Activated T-cell treated with anti-CD3 and anti-CD28 coated beads for 24 hours (primary cell): ENCODE data around the gene PKP4.

ENCODE experiments used
- DNase-seq: peaks from one replicate; pipeline ENCODE4 v3.0.0-alpha.2; 2020; ENCODE audit warnings: low read depth

The PKP4 gene

GRCh38 chr2:158598862-158599517 lies 142.2 kb downstream of the PKP4 start:
- no peak for DNase-seq

- DNase-seq: no peak
Measured at GRCh38 chr2:158599609-158600008, 142.9 kb downstream of the PKP4 start.

DNA sequence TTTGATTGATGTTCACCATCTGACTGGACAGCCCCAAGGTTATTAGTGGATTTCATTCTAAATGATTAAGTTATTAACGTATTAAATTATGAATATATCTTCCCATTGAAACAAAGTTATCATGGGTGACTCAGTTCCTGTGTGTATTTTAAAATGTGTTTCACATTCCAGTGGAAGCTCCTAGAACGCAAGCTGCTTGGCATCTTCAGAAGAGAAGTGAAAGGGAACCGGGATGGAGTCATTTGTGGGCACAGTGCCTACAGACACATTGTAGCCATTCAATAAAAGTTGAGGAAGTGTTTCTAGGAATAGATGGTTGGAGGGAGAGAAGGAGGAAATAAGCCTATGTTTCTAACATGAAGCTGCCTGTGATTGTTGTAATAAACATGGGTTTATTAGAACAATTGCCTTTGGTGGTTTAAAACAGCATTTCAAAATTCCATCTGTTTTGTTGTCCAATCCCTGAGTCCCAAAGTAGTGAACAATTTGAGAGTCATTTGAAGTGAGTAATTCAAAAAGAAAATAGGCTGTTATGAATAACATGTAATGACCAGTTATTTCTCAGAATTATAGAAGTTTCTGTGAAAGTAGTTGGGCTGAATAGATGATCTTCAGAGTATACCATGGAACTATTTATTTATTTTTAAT lies 143.5 kb downstream of the PKP4 start:
- no peak for DNase-seq

GRCh38 chr2:158602027-158602426 lies 145.3 kb downstream of the PKP4 start:
- DNase-seq: no peak

DNA sequence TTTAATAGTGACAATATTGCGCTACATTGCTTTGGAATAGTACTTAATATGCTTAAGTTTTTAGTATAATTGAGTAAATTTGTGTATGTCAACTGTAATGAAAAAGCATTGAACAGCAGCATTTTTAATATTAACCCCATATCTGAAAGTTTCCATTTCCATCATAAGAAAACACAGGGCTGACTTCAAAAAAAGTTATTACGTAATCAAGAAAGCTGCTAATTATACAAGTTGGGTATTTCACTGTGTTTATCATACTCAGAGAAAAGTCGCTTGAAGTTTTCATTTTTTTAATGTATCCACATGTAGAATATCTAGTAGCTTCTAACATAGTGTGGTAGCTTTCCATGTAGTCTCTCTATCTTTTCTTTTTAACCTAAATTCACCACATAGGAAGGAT lies 146.5 kb downstream of the PKP4 start:
- DNase-seq: no peak

GRCh38 chr2:158603986-158604385 lies 147.2 kb downstream of the PKP4 start:
- DNase-seq: no peak

- DNase-seq: no peak
Measured at GRCh38 chr2:158610059-158610458, 153.3 kb downstream of the PKP4 start.

GRCh38 chr2:158616480-158617000 lies 159.8 kb downstream of the PKP4 start:
- DNase-seq: no peak

GRCh38 chr2:158618891-158619490 lies 162.2 kb downstream of the PKP4 start:
- DNase-seq: no peak

DNA sequence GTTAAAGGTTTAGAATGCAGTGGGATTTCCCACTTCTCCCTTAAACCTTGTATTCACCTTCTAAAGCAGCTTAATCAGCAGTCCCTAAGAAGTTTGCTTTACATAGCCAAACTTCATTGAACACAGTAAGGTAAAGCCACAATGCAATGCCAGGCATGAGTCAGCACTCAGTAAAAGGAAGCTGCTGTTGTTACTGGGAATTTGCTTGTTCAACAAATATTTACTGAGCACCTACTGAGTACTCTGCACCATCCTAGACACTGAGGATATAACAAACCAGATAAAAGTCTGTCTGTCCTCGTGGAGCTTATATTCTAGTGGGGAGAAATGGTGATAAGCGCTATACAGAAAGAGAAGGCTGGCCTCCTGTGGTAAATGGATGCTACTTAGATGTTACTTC lies 162.7 kb downstream of the PKP4 start:
- DNase-seq: no peak

DNA sequence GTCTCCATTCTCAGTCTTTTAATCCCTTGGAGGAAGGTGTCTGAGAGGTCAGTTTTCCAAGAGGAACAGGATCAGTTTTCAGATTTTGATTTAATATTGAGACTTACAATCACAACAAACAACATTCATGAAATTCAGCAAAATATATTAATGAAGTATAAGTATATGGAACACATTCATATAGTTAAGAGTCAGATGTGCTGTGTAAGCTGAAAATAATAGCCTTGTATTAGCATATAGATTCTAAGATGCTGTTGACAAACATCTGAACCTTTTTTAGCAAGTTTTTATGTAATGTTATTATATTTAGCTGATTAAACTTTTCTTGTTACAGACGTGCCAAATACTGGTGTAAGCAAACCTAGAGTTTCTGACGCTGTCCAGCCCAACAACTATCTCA lies 163.9 kb downstream of the PKP4 start:
- no peak for DNase-seq

- DNase-seq: no peak
Measured at GRCh38 chr2:158624071-158624667, 167.4 kb downstream of the PKP4 start.

GRCh38 chr2:158624961-158625360 lies 168.2 kb downstream of the PKP4 start:
- DNase-seq: no peak

GRCh38 chr2:158629116-158629515 lies 172.4 kb downstream of the PKP4 start:
- DNase-seq: no peak

GRCh38 chr2:158633261-158633660 lies 176.5 kb downstream of the PKP4 start:
- DNase-seq: no peak

GRCh38 chr2:158634627-158635026 lies 177.9 kb downstream of the PKP4 start:
- DNase-seq: no peak

- no peak for DNase-seq
Measured at GRCh38 chr2:158635961-158636601, 179.3 kb downstream of the PKP4 start.

DNA sequence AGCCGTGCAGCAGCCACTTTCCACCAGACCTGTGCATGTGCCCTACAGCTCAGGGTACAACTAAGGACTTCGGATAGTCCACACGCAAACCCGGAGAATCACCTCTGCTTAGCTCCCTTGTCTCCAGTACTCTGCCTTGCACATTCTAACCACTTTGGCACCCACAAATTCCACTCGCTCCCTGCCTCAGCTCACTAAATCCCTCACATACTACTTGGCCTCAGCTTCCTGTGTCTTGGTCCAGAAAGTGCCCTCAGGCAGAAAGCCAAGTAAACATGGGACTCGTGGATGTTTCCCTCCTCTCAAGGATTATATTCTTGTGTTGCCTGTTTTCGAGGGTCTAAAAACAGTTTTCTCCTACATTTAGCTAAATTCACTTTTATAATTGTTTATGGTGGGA lies 180.6 kb downstream of the PKP4 start:
- no peak for DNase-seq

DNA sequence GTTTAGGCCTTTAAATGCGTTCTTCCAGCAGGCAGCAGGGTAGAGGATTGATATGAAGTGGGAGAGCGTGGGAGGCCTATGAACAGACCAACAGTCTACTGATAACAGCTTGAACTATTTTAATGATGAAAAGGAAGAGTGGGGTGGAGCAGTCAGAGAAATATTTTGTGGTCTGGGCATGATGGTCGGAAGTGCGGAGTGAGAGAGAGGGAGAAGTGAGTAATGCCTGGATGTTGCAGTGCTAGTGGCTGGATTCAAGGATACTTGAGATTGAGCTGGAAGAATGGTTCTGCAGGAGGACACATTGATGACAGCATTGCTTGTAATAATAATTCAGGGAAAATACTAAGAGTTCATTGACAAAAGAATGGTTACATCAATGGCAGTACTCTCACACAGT lies 187.4 kb downstream of the PKP4 start:
- no peak for DNase-seq

DNA sequence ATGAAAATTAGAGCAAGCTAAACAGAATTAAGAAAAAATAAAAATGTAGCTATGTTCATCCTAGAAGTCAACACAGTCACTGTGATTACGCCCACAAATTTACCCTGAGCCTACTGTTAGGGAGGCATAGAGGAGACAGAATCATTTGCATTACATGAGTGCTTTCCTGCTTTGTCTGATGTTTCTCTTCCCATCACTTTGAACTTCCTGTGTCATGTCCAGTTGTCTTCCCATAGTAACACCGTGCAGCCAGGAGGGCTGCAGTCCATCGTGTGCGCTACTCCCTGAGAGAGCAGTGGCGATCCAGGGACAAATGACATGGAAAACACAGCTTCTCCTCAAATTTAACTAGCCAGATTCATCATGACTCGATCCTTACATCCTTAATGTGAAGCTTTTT lies 188.5 kb downstream of the PKP4 start:
- no peak for DNase-seq

DNA sequence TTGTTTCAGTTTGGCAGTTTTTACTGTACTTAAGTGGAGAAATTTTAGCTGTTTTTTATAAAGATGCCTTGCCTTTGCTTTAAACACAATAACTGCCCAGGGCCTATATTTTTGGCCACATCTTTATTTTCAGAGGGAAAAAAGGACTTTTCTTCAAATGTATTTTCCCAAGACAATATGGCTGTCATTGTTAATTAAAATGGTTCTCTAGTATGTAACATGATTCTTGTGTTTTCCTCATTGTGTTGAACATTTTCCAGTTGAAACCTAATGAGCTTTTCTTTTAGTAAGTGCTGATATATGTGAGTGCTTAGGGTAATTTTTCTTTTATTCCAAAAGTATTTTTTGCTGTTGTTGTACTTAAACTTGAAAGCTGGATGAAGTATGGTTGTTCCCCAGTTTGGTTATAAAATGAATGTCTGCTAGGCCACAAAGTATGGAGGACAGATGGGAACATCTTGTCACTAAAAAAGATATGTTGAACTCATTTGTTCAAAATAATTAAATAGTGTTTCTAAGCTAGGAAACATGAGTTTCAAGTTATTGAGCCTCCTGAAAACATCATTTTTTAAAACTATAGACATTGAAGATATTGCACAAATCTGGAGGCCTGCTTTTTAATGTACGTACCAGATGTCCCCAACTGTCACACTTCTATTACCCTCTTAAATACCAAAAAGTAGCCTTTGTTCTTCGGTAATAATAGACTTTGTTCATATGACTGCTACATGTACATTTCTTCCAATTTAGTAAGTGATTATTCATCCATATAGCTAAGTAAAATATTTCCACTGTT lies 190.9 kb downstream of the PKP4 start:
- no peak for DNase-seq

- DNase-seq: no peak
Measured at GRCh38 chr2:158649846-158650245, 193.1 kb downstream of the PKP4 start.
